NT2/D1 (cell line): ENCODE data around the gene WNT9B.

Experiments
- YY1 ChIP-seq: IDR thresholded peaks from 2 replicates; pipeline ENCODE4 v1.6.1; 2011; ENCODE audit not compliant: insufficient read length, insufficient read depth
- ZNF274 ChIP-seq: IDR thresholded peaks from 2 replicates; pipeline ENCODE4 v1.6.1; 2011; ENCODE audit warnings: mild to moderate bottlenecking, low read depth, low read length

- no peak for TF ChIP-seq ZNF274
- TF ChIP-seq YY1 = no peak
Observed at GRCh38 chr17:46889992-46890564, 38.7 kb downstream of the WNT9B start.
